ENCODE results near the gene MEIS2. TPM values are rescaled to one million over a fixed set of nuclear protein-coding genes. Genes with fewer than 3 reads are reported as not detected.

MEIS2 gene
- total and polyA plus RNA-seq, 2 experiments from 2014 or later = 0.27 TPM; not detected in 1

DNA sequence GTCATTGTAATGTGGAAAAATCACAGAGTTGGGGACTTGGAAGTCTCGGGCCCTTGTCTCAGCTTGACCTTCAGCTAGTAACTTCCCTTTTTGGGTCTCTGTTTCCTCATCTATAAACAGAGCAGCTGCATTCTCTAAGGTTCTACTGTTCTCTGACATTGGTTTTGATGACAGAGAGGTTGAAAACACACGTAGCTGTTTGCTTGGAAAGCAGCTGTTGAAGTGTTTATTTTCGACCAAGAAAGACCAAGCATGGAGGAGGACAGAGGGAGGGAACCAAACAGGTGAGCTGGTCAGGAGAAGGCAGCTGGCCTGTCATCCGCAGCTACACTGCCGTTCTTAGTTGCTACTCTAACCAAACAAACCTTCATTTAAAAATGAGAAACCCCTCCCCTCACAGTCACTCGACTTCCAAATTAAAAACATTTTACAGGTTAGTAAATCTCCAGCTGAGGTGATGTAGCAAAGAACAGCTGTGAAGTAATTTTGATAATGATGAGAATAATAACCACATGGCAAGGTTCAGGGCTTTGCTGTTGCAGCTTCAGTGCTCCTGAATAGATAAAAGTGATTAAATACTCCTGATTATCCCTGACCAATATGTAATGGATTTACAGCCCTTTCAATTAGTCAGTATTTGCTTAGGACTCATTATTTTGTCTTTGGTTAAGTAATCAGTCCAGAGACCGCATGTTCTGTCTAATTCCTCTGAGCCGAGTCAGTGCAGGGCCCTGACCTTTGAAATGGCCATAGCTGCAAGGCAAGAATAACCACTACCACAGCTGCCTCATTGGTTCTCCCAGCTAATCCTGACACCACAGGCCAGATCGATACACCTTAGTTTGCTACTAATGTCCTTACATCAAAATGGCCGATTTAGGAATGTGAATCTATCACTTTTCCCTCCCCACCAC, 65.3 kb downstream of the MEIS2 start:
- H3F3A ChIP-seq (replicated peaks; ENCODE audit: low read depth) = no peaks in the 10 kb centered on the region
- no peaks in the 10 kb centered on the region for H3K9me2 ChIP-seq (ENCODE audit: insufficient read depth)
- H3K4me3 ChIP-seq = no peak overlapping the region
- no peaks in the 10 kb centered on the region for H3K79me2 ChIP-seq (replicated peaks; ENCODE audit: insufficient read depth)
- peaks cover 33% of the 10 kb centered on the region for H3K4me1 Mint-ChIP-seq
- ATAC-seq = no peak
- no peaks in the 10 kb centered on the region for H3K36me3 Mint-ChIP-seq (ENCODE audit: low read depth)
- peaks cover 19% of the 10 kb centered on the region for H3K4me1 ChIP-seq (ENCODE audit: insufficient read depth)
- H3K27ac ChIP-seq (ENCODE audit: low read depth) = no peak overlapping the region
- H4K20me1 ChIP-seq (replicated peaks; ENCODE audit: insufficient read depth) = no peaks in the 10 kb centered on the region
- no peaks in the 10 kb centered on the region for H3K27me3 ChIP-seq (ENCODE audit: insufficient read depth)
- DNase-seq (ENCODE audit: low spot score) = no peak
- no peak for TF ChIP-seq NANOG (IDR thresholded peaks at IDR 0.05; ENCODE audit: borderline replicate concordance)
- H2AFZ ChIP-seq = peak overlapping the region; percentile 82; the same call in 1 of the 2 replicates
- H3K4me2 ChIP-seq = no peak overlapping the region
- H3K4me3 Mint-ChIP-seq = no peak overlapping the region
- H3K9me3 Mint-ChIP-seq = no peaks in the 10 kb centered on the region
- peaks cover 1% of the 10 kb centered on the region for H3K27me3 Mint-ChIP-seq (ENCODE audit: insufficient read depth, low read depth, poor library complexity)
- H3K27ac Mint-ChIP-seq = no peak overlapping the region
- H3K36me3 ChIP-seq (ENCODE audit: insufficient read depth) = no peaks in the 10 kb centered on the region

DNA sequence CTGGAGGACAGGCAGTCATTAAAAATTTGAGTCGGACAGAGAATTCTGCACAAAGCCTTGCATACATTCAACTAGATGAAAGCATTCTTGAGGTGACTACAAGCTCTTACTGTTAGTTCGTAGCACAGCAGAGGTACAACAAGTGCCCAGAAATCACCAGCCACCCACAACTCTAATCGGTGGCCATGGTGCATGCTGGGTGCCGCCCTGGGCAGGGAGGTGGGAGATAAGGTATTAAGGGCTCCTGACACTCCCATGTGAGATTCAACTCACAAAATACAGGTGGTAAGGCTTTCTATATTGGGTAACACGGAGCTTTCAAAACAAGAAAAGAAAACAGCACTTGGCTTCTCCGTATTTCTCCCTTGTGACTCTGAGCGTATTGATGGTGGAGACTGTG, 66.0 kb downstream of the MEIS2 start:
- TF ChIP-seq JUNB (IDR thresholded peaks at IDR 0.05; ENCODE audit: unreplicated experiment) = no peak
- TF ChIP-seq, protein P1, sequence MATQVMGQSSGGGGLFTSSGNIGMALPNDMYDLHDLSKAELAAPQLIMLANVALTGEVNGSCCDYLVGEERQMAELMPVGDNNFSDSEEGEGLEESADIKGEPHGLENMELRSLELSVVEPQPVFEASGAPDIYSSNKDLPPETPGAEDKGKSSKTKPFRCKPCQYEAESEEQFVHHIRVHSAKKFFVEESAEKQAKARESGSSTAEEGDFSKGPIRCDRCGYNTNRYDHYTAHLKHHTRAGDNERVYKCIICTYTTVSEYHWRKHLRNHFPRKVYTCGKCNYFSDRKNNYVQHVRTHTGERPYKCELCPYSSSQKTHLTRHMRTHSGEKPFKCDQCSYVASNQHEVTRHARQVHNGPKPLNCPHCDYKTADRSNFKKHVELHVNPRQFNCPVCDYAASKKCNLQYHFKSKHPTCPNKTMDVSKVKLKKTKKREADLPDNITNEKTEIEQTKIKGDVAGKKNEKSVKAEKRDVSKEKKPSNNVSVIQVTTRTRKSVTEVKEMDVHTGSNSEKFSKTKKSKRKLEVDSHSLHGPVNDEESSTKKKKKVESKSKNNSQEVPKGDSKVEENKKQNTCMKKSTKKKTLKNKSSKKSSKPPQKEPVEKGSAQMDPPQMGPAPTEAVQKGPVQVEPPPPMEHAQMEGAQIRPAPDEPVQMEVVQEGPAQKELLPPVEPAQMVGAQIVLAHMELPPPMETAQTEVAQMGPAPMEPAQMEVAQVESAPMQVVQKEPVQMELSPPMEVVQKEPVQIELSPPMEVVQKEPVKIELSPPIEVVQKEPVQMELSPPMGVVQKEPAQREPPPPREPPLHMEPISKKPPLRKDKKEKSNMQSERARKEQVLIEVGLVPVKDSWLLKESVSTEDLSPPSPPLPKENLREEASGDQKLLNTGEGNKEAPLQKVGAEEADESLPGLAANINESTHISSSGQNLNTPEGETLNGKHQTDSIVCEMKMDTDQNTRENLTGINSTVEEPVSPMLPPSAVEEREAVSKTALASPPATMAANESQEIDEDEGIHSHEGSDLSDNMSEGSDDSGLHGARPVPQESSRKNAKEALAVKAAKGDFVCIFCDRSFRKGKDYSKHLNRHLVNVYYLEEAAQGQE (IDR thresholded peaks at IDR 0.05; ENCODE audit: unreplicated experiment) = no peak
- TF ChIP-seq POLR2AphosphoS5 (IDR thresholded peaks at IDR 0.05; ENCODE audit: low read depth) = no peak
- no peak for TF ChIP-seq ZNF114 (CRISPR knock-in tag; IDR thresholded peaks at IDR 0.05)
- TF ChIP-seq ETS1 (IDR thresholded peaks at IDR 0.05) = no peak
- TF ChIP-seq EZH2 (IDR thresholded peaks at IDR 0.05; ENCODE audit: low read depth, unreplicated experiment) = no peak
- TF ChIP-seq STAT1 (IDR thresholded peaks at IDR 0.05; ENCODE audit: unreplicated experiment) = no peak
- TF ChIP-seq, protein P2, sequence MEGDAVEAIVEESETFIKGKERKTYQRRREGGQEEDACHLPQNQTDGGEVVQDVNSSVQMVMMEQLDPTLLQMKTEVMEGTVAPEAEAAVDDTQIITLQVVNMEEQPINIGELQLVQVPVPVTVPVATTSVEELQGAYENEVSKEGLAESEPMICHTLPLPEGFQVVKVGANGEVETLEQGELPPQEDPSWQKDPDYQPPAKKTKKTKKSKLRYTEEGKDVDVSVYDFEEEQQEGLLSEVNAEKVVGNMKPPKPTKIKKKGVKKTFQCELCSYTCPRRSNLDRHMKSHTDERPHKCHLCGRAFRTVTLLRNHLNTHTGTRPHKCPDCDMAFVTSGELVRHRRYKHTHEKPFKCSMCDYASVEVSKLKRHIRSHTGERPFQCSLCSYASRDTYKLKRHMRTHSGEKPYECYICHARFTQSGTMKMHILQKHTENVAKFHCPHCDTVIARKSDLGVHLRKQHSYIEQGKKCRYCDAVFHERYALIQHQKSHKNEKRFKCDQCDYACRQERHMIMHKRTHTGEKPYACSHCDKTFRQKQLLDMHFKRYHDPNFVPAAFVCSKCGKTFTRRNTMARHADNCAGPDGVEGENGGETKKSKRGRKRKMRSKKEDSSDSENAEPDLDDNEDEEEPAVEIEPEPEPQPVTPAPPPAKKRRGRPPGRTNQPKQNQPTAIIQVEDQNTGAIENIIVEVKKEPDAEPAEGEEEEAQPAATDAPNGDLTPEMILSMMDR (conservative IDR thresholded peaks at IDR 0.05; ENCODE audit: low read depth in 2 of 2) = no peak
- no peak for TF ChIP-seq NANOG (IDR thresholded peaks at IDR 0.05; ENCODE audit: borderline replicate concordance)
- no peak for TF ChIP-seq EZH2phosphoT487 (IDR thresholded peaks at IDR 0.05; ENCODE audit: unreplicated experiment)
- no peak for TF ChIP-seq ZNF331 (CRISPR knock-in tag; IDR thresholded peaks at IDR 0.05; ENCODE audit: low read depth)
- Histone ChIP-seq H3K27ac (ENCODE audit: low read depth) (no peak overlapping the region), H2AFZ (no peak overlapping the region), H3K4me3 (no peak overlapping the region), H3F3A (replicated peaks; ENCODE audit: low read depth) (no peaks in the 10 kb centered on the region), H3K9me2 (ENCODE audit: insufficient read depth) (no peaks in the 10 kb centered on the region), H3K4me2 (no peak overlapping the region), H3K36me3 (ENCODE audit: insufficient read depth) (no peaks in the 10 kb centered on the region), H3K4me1 (ENCODE audit: insufficient read depth) (peaks cover 19% of the 10 kb centered on the region), H3K79me2 (replicated peaks; ENCODE audit: insufficient read depth) (no peaks in the 10 kb centered on the region), H4K20me1 (replicated peaks; ENCODE audit: insufficient read depth) (no peaks in the 10 kb centered on the region), H3K27me3 (ENCODE audit: insufficient read depth) (no peaks in the 10 kb centered on the region)
- no peak overlapping the region for H3K4me3 Mint-ChIP-seq
- no peaks in the 10 kb centered on the region for H3K9me3 Mint-ChIP-seq
- DNase-seq (ENCODE audit: low spot score) (no peak), ATAC-seq (no peak)
- H3K4me1 Mint-ChIP-seq = peaks cover 33% of the 10 kb centered on the region
- H3K27me3 Mint-ChIP-seq (ENCODE audit: insufficient read depth, low read depth, poor library complexity) = peaks cover 1% of the 10 kb centered on the region
- no peaks in the 10 kb centered on the region for H3K36me3 Mint-ChIP-seq (ENCODE audit: low read depth)
- no peak overlapping the region for H3K27ac Mint-ChIP-seq
